ENCODE results near the gene NPAS3. TPM values are rescaled to one million over a fixed set of nuclear protein-coding genes. Genes with fewer than 3 reads are reported as not detected.

NPAS3 gene
- total and polyA plus RNA-seq, 2 of the 13 experiments (the other 11 are each of a cell fraction or from before 2014, with no cell fraction given): not detected

DNA sequence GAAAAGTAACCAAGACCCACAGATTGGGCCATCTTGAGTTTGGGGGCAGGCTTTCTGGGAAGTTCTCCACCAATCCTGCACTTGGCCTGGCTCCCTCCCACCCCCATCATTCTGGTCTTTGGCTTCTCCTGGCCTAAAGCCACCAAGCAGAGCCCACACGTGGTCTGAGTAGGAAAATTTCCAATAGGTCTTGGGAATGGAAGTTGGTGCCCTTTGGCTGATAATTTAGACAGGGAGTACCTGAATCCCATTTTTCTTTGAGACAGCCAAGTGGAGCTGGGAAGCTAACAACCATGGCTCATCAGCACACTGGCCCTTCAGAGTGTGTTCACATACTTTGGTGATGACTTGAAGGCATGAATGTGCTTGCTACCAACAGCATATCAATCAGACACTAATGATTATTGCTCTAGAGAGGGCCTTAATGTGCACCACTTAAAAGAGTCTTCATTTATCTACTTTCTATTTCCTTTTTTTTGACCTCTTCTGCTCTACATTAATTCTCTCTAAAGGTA, 856.2 kb downstream of the NPAS3 start:
- WGBS (ENCODE audit: low lambda C conversion rate): 0% methylated on average over 1 of the region's 1 CpG
- POLR2A ChIA-PET: no interaction called here
- H3K9ac ChIP-seq (ENCODE audit: insufficient read depth, low read depth, low read length): no peak overlapping the region

More for the DNA sequence above, 856.2 kb downstream of the NPAS3 start:
- Histone ChIP-seq H3K79me2 (ENCODE audit: insufficient read depth, low read length) (no peaks in the 10 kb centered on the region), H3K27me3 (ENCODE audit: control insufficient read depth in 1 of 2, insufficient read depth in 2 of 2, low read length in 2 of 2) (peaks cover 0 to 11% of the 10 kb centered on the region in 2 experiments; a peak in 2 of 5 replicates), H3K36me3 (replicated peaks in 1 of 2; ENCODE audit: control insufficient read depth in 1 of 2, insufficient read depth in 2 of 2, low read length in 2 of 2) (no peaks in the 10 kb centered on the region), H3K4me1 (ENCODE audit: insufficient read depth, low read length) (0 out of 2 replicates have a peak, but pooled peaks cover 4% of the 10 kb centered on the region), H2AFZ (ENCODE audit: low read length) (no peak overlapping the region), H3K4me2 (ENCODE audit: low read depth, low read length) (no peak overlapping the region), H3K9me3 (ENCODE audit: low read length) (no peaks in the 10 kb centered on the region), H4K20me1 (ENCODE audit: insufficient read depth, low read length) (no peaks in the 10 kb centered on the region), H3K27ac (ENCODE audit: extremely low read length, insufficient read depth, low read length) (no peak overlapping the region), H3K4me3 (replicated peaks in 1 of 3; ENCODE audit: insufficient read depth in 1 of 3, low read depth in 2 of 3, low read length in 3 of 3) (no peak overlapping the region)
- TF ChIP-seq CBX2 (IDR thresholded peaks at IDR 0.05; ENCODE audit: low read depth, low read length) (no peak), CBX2 (CRISPR knock-in tag; IDR thresholded peaks at IDR 0.05; ENCODE audit: low read depth) (no peak), ZZZ3 (CRISPR knock-in tag; IDR thresholded peaks at IDR 0.05; ENCODE audit: borderline replicate concordance) (no peak), ZNF260 (CRISPR knock-in tag; IDR thresholded peaks at IDR 0.05; ENCODE audit: borderline replicate concordance, low read depth) (no peak), ZNF496 (CRISPR knock-in tag; IDR thresholded peaks at IDR 0.05; ENCODE audit: insufficient replicate concordance) (no peak), NCOA5 (CRISPR knock-in tag; IDR thresholded peaks at IDR 0.05) (no peak), TAF1 (CRISPR knock-in tag; IDR thresholded peaks at IDR 0.05) (no peak), SP4 (CRISPR knock-in tag; IDR thresholded peaks at IDR 0.05) (no peak), ZNF878 (CRISPR knock-in tag; IDR thresholded peaks at IDR 0.05) (no peak)
- TF ChIP-seq, protein P1, sequence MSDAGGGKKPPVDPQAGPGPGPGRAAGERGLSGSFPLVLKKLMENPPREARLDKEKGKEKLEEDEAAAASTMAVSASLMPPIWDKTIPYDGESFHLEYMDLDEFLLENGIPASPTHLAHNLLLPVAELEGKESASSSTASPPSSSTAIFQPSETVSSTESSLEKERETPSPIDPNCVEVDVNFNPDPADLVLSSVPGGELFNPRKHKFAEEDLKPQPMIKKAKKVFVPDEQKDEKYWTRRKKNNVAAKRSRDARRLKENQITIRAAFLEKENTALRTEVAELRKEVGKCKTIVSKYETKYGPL (CRISPR knock-in tag; IDR thresholded peaks at IDR 0.05): no peak
- TF ChIP-seq, protein P2, sequence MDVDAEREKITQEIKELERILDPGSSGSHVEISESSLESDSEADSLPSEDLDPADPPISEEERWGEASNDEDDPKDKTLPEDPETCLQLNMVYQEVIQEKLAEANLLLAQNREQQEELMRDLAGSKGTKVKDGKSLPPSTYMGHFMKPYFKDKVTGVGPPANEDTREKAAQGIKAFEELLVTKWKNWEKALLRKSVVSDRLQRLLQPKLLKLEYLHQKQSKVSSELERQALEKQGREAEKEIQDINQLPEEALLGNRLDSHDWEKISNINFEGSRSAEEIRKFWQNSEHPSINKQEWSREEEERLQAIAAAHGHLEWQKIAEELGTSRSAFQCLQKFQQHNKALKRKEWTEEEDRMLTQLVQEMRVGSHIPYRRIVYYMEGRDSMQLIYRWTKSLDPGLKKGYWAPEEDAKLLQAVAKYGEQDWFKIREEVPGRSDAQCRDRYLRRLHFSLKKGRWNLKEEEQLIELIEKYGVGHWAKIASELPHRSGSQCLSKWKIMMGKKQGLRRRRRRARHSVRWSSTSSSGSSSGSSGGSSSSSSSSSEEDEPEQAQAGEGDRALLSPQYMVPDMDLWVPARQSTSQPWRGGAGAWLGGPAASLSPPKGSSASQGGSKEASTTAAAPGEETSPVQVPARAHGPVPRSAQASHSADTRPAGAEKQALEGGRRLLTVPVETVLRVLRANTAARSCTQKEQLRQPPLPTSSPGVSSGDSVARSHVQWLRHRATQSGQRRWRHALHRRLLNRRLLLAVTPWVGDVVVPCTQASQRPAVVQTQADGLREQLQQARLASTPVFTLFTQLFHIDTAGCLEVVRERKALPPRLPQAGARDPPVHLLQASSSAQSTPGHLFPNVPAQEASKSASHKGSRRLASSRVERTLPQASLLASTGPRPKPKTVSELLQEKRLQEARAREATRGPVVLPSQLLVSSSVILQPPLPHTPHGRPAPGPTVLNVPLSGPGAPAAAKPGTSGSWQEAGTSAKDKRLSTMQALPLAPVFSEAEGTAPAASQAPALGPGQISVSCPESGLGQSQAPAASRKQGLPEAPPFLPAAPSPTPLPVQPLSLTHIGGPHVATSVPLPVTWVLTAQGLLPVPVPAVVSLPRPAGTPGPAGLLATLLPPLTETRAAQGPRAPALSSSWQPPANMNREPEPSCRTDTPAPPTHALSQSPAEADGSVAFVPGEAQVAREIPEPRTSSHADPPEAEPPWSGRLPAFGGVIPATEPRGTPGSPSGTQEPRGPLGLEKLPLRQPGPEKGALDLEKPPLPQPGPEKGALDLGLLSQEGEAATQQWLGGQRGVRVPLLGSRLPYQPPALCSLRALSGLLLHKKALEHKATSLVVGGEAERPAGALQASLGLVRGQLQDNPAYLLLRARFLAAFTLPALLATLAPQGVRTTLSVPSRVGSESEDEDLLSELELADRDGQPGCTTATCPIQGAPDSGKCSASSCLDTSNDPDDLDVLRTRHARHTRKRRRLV (CRISPR knock-in tag; IDR thresholded peaks at IDR 0.05): no peak
- in situ Hi-C loops (cut with HindIII; ENCODE audit: extremely low pct_ligation_motif_present, low pct_unique_long_range_greater_than_20kb): loop anchor here (5.0 kb wide), 3 partner anchors 318 to 1218 kb away; no protein-coding TSS in a partner anchor
- BruUV-seq (replicated peaks): no TSS peak
- no peak for ATAC-seq
- CTCF ChIA-PET (ENCODE audit: low intra/inter-chr PET ratio, low total read pairs): interaction anchor here (4.8 kb wide), 1 partner anchor 1084 kb away, joined by 41 read pairs; no protein-coding TSS in a partner anchor
- intact Hi-C loops (cut with micrococcal nuclease; ENCODE audit: unreplicated experiment): no loop called here
- no peak for DNase-seq (ENCODE audit: low spot score)
- FAIRE-seq: no peak

All from HepG2 (cell line).